GM20000 (cell line): ENCODE results near the gene FAHD1.

Experiments
- DNase-seq: peaks from one replicate; pipeline ENCODE4 v3.0.0; 2012; ENCODE audit warnings: low spot score
- TF ChIP-seq, protein P1 (sequence below): IDR thresholded peaks from 2 replicates; pipeline ENCODE4 v1.5.1; 2012; ENCODE audit warnings: mild to moderate bottlenecking, control low read depth; ENCODE audit errors: extremely low read depth, missing control alignments

The FAHD1 gene

DNA sequence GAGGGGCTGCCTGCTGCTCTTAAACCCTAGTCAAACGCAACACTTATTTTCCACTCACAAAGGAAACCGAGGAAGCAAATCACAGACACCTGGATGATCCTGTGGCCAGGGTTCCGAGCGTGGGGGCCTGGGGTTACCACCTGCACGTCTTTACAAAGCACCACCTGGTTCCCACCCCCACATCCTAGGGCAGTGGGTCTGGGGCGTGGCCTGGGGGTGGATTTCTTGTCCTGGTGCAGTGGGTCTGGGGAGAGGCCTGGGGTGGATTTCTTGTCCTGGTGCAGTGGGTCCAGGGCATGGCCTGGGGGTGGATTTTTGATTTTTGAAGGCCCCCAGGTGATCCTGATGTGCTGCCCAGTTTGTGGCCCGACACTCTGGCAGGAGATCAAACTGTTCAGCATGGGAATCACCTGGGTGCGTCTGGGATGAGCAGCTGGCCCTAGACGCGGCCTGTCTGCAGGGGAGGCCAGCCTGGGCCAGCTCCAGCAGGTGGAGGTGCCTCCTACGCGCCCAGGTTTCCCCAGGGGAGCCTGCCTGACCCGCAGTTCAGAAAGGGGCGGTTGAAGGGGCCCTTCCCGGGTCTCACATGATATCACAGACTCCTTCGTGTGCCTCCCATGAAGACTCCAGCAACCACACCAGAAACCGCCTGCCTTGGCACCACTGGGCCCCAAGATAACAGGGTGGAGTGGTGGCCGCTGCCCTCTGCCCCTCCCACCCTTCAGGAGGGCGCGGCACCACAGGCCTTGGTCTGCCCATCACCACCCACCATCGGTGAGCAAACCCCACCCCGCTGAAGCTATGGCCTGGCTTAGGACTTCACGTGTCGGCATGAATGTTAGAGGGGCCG lies 6.7 kb upstream of the FAHD1 start:
- TF ChIP-seq, protein P1, sequence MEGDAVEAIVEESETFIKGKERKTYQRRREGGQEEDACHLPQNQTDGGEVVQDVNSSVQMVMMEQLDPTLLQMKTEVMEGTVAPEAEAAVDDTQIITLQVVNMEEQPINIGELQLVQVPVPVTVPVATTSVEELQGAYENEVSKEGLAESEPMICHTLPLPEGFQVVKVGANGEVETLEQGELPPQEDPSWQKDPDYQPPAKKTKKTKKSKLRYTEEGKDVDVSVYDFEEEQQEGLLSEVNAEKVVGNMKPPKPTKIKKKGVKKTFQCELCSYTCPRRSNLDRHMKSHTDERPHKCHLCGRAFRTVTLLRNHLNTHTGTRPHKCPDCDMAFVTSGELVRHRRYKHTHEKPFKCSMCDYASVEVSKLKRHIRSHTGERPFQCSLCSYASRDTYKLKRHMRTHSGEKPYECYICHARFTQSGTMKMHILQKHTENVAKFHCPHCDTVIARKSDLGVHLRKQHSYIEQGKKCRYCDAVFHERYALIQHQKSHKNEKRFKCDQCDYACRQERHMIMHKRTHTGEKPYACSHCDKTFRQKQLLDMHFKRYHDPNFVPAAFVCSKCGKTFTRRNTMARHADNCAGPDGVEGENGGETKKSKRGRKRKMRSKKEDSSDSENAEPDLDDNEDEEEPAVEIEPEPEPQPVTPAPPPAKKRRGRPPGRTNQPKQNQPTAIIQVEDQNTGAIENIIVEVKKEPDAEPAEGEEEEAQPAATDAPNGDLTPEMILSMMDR = no peak
- DNase-seq = no peak

DNA sequence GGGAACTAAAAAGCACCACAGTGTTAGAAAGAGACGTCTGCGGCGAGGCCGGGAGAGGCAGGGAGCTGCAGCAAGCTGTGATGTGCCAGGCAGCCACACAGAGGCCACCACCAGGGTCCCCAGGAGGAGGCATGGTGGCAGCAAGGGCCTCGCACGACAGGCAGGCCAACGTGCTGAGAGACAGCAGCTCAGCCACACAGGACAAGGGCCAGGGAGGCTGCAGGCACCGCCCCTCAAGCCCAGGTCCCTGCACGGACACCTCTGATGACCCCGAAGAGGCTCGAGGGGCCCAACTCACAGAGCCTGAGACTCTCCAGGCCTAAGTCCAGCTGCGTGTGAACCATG lies 6.1 kb upstream of the FAHD1 start:
- DNase-seq = no peak
- TF ChIP-seq, protein P1 = no peak

DNA sequence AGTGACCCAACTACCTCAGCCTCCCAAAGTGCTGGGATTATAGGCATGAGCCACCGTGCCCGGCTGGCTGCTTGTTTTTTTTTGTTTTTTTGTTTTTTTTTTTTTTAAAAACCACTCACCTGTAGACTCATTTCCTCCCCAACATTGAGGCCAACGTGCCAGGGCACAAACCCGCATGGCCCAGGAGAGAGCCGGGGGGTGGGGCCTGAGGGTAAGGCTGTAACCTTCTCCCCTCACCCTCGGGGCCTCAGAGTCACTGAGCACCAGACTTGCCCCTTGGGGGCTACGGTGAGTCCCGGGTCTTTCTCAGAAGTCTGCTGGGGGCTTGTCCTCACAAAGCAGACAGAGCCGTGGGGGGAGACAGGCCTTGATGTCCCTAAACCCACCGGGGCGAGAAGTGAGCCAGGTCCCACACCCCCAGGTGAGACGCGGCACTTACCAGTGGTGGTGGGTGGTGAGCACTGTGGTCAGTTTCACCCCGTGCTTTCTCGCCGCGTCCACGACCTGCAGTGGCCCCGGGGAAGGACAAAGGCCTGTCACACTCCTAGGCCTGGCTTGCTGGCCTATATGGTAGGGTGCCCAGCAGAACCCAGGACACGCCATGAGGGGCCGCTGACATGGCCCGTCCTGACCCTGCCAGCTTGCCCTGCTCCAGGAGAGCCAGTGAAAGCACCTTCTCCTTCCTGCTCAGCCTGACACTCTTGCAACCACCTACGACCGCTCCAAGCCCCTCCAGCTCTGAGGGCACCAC lies 5.0 kb upstream of the FAHD1 start:
- TF ChIP-seq, protein P1 = no peak
- DNase-seq = no peak

DNA sequence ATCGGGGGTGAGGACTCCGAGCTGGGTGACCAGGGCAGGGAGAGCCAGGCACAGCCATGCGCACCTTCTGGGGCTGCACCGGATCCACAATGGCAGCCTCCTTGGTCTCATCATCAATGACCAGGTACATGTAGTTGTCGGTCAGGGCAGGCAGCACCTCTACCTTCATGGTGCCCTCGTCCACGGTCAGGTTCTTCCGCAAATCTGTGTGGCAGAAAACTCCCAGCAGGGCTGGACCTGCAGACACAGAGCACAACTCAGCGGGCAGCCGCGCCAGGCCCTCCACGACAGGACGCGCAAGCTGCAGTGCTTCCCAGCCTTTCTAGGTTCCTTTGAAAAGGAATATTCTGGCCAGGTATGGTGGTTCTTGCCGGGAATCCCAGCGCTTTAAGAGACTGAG lies 4.2 kb upstream of the FAHD1 start:
- DNase-seq = no peak
- TF ChIP-seq, protein P1 = no peak

DNA sequence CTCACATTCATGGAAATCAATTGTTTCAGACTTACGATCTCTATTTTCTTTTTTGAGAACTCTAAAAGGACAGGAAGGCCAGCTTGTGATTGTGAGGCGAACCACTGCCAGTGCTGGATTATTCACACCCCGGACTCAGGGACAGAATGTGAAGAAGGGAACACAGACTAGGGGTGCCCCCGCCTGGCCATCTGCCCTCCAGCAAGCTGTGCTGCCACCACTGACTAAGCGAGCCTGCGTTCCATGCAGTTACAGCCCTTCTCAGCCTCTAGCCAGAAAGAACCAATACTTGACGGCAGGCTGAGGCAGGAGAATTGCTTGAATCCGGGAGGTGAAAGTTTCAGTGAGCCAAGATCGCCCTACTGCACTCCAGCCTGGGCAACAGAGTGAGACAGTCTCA lies 3.2 kb upstream of the FAHD1 start:
- peak; percentile 47 for DNase-seq

DNA sequence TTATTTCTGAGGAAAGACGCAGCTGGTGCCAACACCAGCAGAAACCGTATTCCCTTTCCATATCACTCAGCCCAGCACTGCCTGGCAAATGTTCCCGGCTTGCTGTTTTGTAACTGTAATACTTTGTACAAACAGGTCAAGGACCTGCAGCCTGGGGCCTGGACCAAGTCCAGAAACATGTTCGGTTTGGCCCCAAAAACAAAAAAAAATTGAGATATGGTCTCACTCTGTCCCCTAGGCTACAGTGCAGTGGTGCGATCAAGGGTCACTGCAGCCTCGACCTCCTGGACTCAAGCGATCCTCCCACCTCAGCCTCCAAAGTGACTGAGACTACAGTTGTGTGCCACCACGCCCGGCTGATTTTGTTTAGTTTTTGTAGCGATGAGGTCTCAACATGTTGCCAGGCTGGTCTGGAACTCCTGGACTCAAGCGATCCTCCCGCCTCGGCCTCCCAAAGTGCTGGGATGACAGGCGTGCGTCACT lies 1.6 kb upstream of the FAHD1 start:
- no peak for DNase-seq
- TF ChIP-seq, protein P1 = no peak

More for the DNA sequence above, 3.2 kb upstream of the FAHD1 start:
- TF ChIP-seq, protein P1 = no peak

DNA sequence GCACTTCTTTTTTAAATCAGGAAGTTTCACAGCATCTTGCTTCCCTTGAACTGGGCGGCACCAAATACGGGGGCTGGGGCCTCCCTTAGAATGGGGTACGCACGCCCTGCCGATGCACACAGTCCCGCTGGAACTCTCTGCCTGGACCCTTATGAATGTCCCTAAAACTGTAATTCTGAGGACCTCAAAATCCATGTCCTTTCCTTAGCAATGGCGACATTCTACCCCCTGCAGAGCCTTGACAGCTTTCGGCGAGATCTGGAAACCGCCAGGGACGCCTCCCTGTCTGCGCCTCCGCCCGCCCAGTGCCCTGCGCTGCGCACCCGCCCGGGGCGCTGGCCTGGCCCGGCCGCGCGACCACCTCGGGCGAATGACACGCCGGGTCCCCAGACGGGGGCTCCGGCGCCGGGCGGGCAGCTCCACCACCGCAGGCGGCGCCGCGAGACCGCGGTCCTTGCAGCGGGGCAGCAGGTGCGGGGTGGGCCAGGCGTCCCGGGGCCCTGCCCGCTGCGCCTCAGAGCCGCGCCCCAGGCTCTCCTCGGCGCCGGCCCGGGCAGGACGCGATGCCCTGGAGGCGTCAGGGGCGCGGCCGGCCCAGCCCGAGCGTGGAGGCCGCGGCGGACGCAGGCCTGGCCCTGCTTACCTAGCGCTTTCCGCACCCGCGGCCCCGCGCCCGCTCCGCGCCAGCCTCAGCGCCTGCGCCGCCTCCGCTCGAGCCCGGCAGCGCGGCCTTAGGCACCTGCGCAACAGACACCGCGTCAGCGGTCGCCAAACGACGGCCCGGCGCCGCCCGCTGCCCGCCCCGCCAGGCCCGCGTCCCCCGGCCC lies 929 bp upstream of the FAHD1 start:
- DNase-seq = peak; percentile 94
- TF ChIP-seq, protein P1 = no peak
